ENCODE measurements around the gene MVK. TPM values are rescaled to one million over a fixed set of nuclear protein-coding genes. Genes with fewer than 3 reads are reported as not detected.

Gene MVK
- total and polyA plus RNA-seq, 2 experiments from 2014 or later, result 16.7 to 40.1 TPM

GRCh38 chr12:109580272-109580671, 6.7 kb downstream of the MVK start:
- H3K27ac ChIP-seq (ENCODE audit: low read depth), result no peak overlapping the region
- H3K4me3 ChIP-seq, result no peak overlapping the region
- TF ChIP-seq CTCF (conservative IDR thresholded peaks at IDR 0.05; ENCODE audit: low read depth in 2 of 2) (peak; percentile 8 to 28; a peak in 2 of 4 replicates), REST (IDR thresholded peaks at IDR 0.05; ENCODE audit: unreplicated experiment) (no peak)
- H3K79me2 ChIP-seq (replicated peaks; ENCODE audit: insufficient read depth), result peaks cover 11% of the 10 kb centered on the region
- H3K9me2 ChIP-seq (ENCODE audit: insufficient read depth), result no peaks in the 10 kb centered on the region
- H3K36me3 ChIP-seq (ENCODE audit: insufficient read depth), result peaks cover 28% of the 10 kb centered on the region
- no peak for DNase-seq (ENCODE audit: low spot score)
- peak overlapping the region; percentile 24; the same call in 1 of the 2 replicates for H3K27ac Mint-ChIP-seq
- H2AFZ ChIP-seq, result no peak overlapping the region
- no peaks in the 10 kb centered on the region for H3K27me3 ChIP-seq (ENCODE audit: insufficient read depth)
- no peaks in the 10 kb centered on the region for H3K4me1 ChIP-seq (ENCODE audit: insufficient read depth)
- ATAC-seq, result no peak
- peaks cover 2% of the 10 kb centered on the region; the same call in 1 of the 3 replicates for H3K4me1 Mint-ChIP-seq
- no peak overlapping the region for H3K4me2 ChIP-seq
- H3K36me3 Mint-ChIP-seq (ENCODE audit: low read depth), result peaks cover 60% of the 10 kb centered on the region
- no peaks in the 10 kb centered on the region for H3F3A ChIP-seq (replicated peaks; ENCODE audit: low read depth)
- H3K9me3 Mint-ChIP-seq, result no peaks in the 10 kb centered on the region
- peaks cover 6% of the 10 kb centered on the region for H3K27me3 Mint-ChIP-seq (ENCODE audit: insufficient read depth, low read depth, poor library complexity)
- H4K20me1 ChIP-seq (replicated peaks; ENCODE audit: insufficient read depth), result no peaks in the 10 kb centered on the region
- no peak overlapping the region for H3K4me3 Mint-ChIP-seq

- TF ChIP-seq JUNB (IDR thresholded peaks at IDR 0.05; ENCODE audit: unreplicated experiment) (no peak), CTCF (conservative IDR thresholded peaks at IDR 0.05; ENCODE audit: low read depth in 2 of 2) (no peak), REST (IDR thresholded peaks at IDR 0.05; ENCODE audit: unreplicated experiment) (no peak), CREB1 (CRISPR knock-in tag; IDR thresholded peaks at IDR 0.05; ENCODE audit: low read depth) (no peak), ZNF114 (CRISPR knock-in tag; IDR thresholded peaks at IDR 0.05) (no peak), NANOG (IDR thresholded peaks at IDR 0.05; ENCODE audit: borderline replicate concordance) (no peak), ETS1 (IDR thresholded peaks at IDR 0.05) (no peak), POLR2AphosphoS5 (IDR thresholded peaks at IDR 0.05; ENCODE audit: low read depth) (no peak)
These were observed 7.2 kb downstream of the MVK start for GRCh38 chr12:109580684-109581333.

More at GRCh38 chr12:109580684-109581333, 7.2 kb downstream of the MVK start:
- DNase-seq (ENCODE audit: low spot score), result no peak
- Mint-ChIP-seq H3K9me3 (no peaks in the 10 kb centered on the region), H3K4me1 (peaks cover 2% of the 10 kb centered on the region; the same call in 1 of the 3 replicates), H3K27me3 (ENCODE audit: insufficient read depth, low read depth, poor library complexity) (peaks cover 8% of the 10 kb centered on the region), H3K36me3 (ENCODE audit: low read depth) (peaks cover 61% of the 10 kb centered on the region), H3K27ac (peak overlapping the region; percentile 24; the same call in 1 of the 2 replicates), H3K4me3 (no peak overlapping the region)
- no peaks in the 10 kb centered on the region for H3K27me3 ChIP-seq (ENCODE audit: insufficient read depth)
- H3K79me2 ChIP-seq (replicated peaks; ENCODE audit: insufficient read depth), result peaks cover 6% of the 10 kb centered on the region
- no peaks in the 10 kb centered on the region for H3F3A ChIP-seq (replicated peaks; ENCODE audit: low read depth)
- H3K4me3 ChIP-seq, result no peak overlapping the region
- H3K4me2 ChIP-seq, result no peak overlapping the region
- peaks cover 23% of the 10 kb centered on the region for H3K36me3 ChIP-seq (ENCODE audit: insufficient read depth)
- ATAC-seq, result no peak
- H4K20me1 ChIP-seq (replicated peaks; ENCODE audit: insufficient read depth), result no peaks in the 10 kb centered on the region; the same call in 1 of the 2 replicates
- no peaks in the 10 kb centered on the region for H3K4me1 ChIP-seq (ENCODE audit: insufficient read depth)
- H3K9me2 ChIP-seq (ENCODE audit: insufficient read depth), result no peaks in the 10 kb centered on the region
- H2AFZ ChIP-seq, result no peak overlapping the region
- no peak overlapping the region for H3K27ac ChIP-seq (ENCODE audit: low read depth)
